GM21717 (cell line): Measurements from ENCODE around the gene MLF2.
"Not testable (repeated sequence)": the region's sequence is repeated elsewhere in the genome, so short reads cannot be mapped to it uniquely, and the experiment has no call there.

Experiments
- ATAC-seq: cut with Tn5 transposase; IDR thresholded peaks from one replicate; pipeline ENCODE4 v1.9.1; 2021; ENCODE audit warnings: mild to moderate bottlenecking, moderate library complexity; ENCODE audit not compliant: unreplicated experiment

Gene MLF2

GRCh38 chr12:6735448-6736191, 17.3 kb downstream of the MLF2 start:
- no peak for ATAC-seq

- no peak for ATAC-seq
Observed at GRCh38 chr12:6734506-6735387, 18.2 kb downstream of the MLF2 start.

GRCh38 chr12:6730169-6730568, 22.8 kb downstream of the MLF2 start:
- ATAC-seq, result no peak

GRCh38 chr12:6729186-6729585, 23.8 kb downstream of the MLF2 start:
- no peak for ATAC-seq

GRCh38 chr12:6725350-6725749, 27.6 kb downstream of the MLF2 start:
- no peak for ATAC-seq

- peak; percentile 30 for ATAC-seq
Observed at GRCh38 chr12:6724409-6724797, 28.5 kb downstream of the MLF2 start.

- peak; percentile 81 for ATAC-seq
Observed at GRCh38 chr12:6723607-6724408, 29.1 kb downstream of the MLF2 start, which contains the start of gene COPS7A. Gene COPS7A (plus strand): TSS chr12:6724046. CDS start chr12:6724657, 611 bp downstream.

GRCh38 chr12:6722863-6723262, 30.1 kb downstream of the MLF2 start:
- ATAC-seq, result no peak

GRCh38 chr12:6716874-6717437, 36.0 kb downstream of the MLF2 start:
- ATAC-seq, result no peak

- not testable (repeated sequence) for ATAC-seq
Observed at GRCh38 chr12:6716031-6716873, 36.7 kb downstream of the MLF2 start.

- ATAC-seq, result no peak
Observed at GRCh38 chr12:6708960-6709394, 44.0 kb downstream of the MLF2 start.

GRCh38 chr12:6708351-6708750, 44.6 kb downstream of the MLF2 start:
- not testable (repeated sequence) for ATAC-seq

GRCh38 chr12:6703631-6704030, 49.3 kb downstream of the MLF2 start:
- ATAC-seq, result no peak

- no peak for ATAC-seq
Observed at GRCh38 chr12:6701078-6701768, 51.7 kb downstream of the MLF2 start.

GRCh38 chr12:6700646-6701051, 52.3 kb downstream of the MLF2 start, which contains the start of gene PIANP:
Gene PIANP (minus strand): TSS chr12:6700815. CDS start chr12:6698061, 2,754 bp downstream.
- ATAC-seq, result no peak

- ATAC-seq, result no peak
Observed at GRCh38 chr12:6699989-6700645, 52.8 kb downstream of the MLF2 start.

GRCh38 chr12:6699259-6699988, 53.5 kb downstream of the MLF2 start:
- no peak for ATAC-seq
